HepG2 (cell line): ENCODE measurements around the gene UBE2O. TPM values are rescaled to one million over a fixed set of nuclear protein-coding genes. Genes with fewer than 3 reads are reported as not detected.

ENCODE experiments used
- AHDC1 ChIP-seq: sonication (generic); formaldehyde crosslinking; IDR thresholded peaks from 2 replicates; pipeline ENCODE4 v1.5.1; 2020; ENCODE audit warnings: mild to moderate bottlenecking, missing genetic modification reagents, borderline replicate concordance
- ARHGAP35 ChIP-seq: sonication (generic); formaldehyde crosslinking; IDR thresholded peaks from 2 replicates; pipeline ENCODE4 v1.9.0; 2022; ENCODE audit warnings: mild to moderate bottlenecking, inconsistent platforms, moderate library complexity, missing genetic modification reagents, borderline replicate concordance
- CHD2 ChIP-seq: IDR thresholded peaks from 2 replicates; pipeline ENCODE4 v1.6.1; 2011; ENCODE audit warnings: low read depth, low read length, improper control_type of control experiment
- FOXM1 ChIP-seq: sonication (generic); formaldehyde crosslinking; IDR thresholded peaks from 2 replicates; pipeline ENCODE4 v1.5.0; 2020; ENCODE audit warnings: missing genetic modification reagents
- FOXO4 ChIP-seq: sonication (generic); formaldehyde crosslinking; conservative IDR thresholded peaks from 2 replicates; pipeline ENCODE4 v1.8.1; 2023; ENCODE audit warnings: missing genetic modification reagents
- IRF2 ChIP-seq: IDR thresholded peaks from 2 replicates; pipeline ENCODE4 v1.6.1; 2018; ENCODE audit warnings: missing genetic modification reagents, missing compliant biosample characterization
- ISX ChIP-seq: sonication (generic); formaldehyde crosslinking; conservative IDR thresholded peaks from 2 replicates; pipeline ENCODE4 v1.5.0; 2020; ENCODE audit warnings: missing genetic modification reagents
- JUND ChIP-seq: sonication (generic); formaldehyde crosslinking; IDR thresholded peaks from 2 replicates; pipeline ENCODE4 v1.8.0; 2022; ENCODE audit warnings: mild to moderate bottlenecking, missing genetic modification reagents
- MATR3 ChIP-seq: sonication (generic); formaldehyde crosslinking; IDR thresholded peaks from 2 replicates; pipeline ENCODE4 v1.4.0; 2020; ENCODE audit warnings: missing genetic modification reagents
- MIER2 ChIP-seq: IDR thresholded peaks from 2 replicates; pipeline ENCODE4 v1.6.1; 2016; ENCODE audit warnings: missing biosample characterization, missing genetic modification reagents
- MTF2 ChIP-seq: sonication (generic); formaldehyde crosslinking; IDR thresholded peaks from 2 replicates; pipeline ENCODE4 v1.5.0; 2020; ENCODE audit warnings: missing genetic modification reagents, borderline replicate concordance
- NFYC ChIP-seq: IDR thresholded peaks from 2 replicates; pipeline ENCODE4 v1.6.1; 2016; ENCODE audit warnings: missing genetic modification reagents, missing compliant biosample characterization
- PITX1 ChIP-seq: sonication (generic); formaldehyde crosslinking; IDR thresholded peaks from 2 replicates; pipeline ENCODE4 v1.5.1; 2020; ENCODE audit warnings: mild to moderate bottlenecking, missing genetic modification reagents
- PRDM15 ChIP-seq: sonication (generic); formaldehyde crosslinking; IDR thresholded peaks from 2 replicates; pipeline ENCODE4 v1.4.0; 2020; ENCODE audit warnings: missing genetic modification reagents
- TAF1 ChIP-seq: sonication (generic); formaldehyde crosslinking; IDR thresholded peaks from 2 replicates; pipeline ENCODE4 v1.4.0; 2020; ENCODE audit warnings: missing genetic modification reagents
- TBP ChIP-seq: sonication (generic); formaldehyde crosslinking; IDR thresholded peaks from 2 replicates; pipeline ENCODE4 v1.5.0; 2020; ENCODE audit warnings: missing genetic modification reagents
- YEATS4 ChIP-seq: sonication (generic); formaldehyde crosslinking; IDR thresholded peaks from 2 replicates; pipeline ENCODE4 v1.4.0; 2020; ENCODE audit warnings: missing genetic modification reagents, borderline replicate concordance
- ZNF136 ChIP-seq: sonication (generic); formaldehyde crosslinking; IDR thresholded peaks from 2 replicates; pipeline ENCODE4 v1.8.1; 2022; ENCODE audit warnings: low read depth, mild to moderate bottlenecking, moderate library complexity, missing genetic modification reagents
- ZNF564 ChIP-seq: sonication (generic); formaldehyde crosslinking; IDR thresholded peaks from 2 replicates; pipeline ENCODE4 v1.8.1; 2023; ENCODE audit warnings: mild to moderate bottlenecking, missing genetic modification reagents
- ZNF616 ChIP-seq: sonication (generic); formaldehyde crosslinking; IDR thresholded peaks from 2 replicates; pipeline ENCODE4 v1.5.0; 2020; ENCODE audit warnings: low read depth, mild to moderate bottlenecking, missing genetic modification reagents
- polyA plus RNA-seq, 8 experiments: library from polyadenylated mRNA; depleted of rRNA in 3 of 8; stranded (reverse) in 7 of 8; unstranded in 1 of 8; fragments of >200 nt; fragmentation: Illumina TruSeq in 4 of 8; extraction: Trizol in 4 of 8; gene quantifications; 2 replicates each; pipeline versions ENCODE4 v1.2.1 to v1.2.3, GENCODE V29; 2011 to 2016; ENCODE audit warnings: low read depth in 4 of 8, missing spikeins in 1 of 8, mixed read lengths in 1 of 8; ENCODE audit not compliant: insufficient read depth in 1 of 8
- total RNA-seq, 5 experiments: library from RNA; depleted of rRNA; stranded (reverse); fragments of >200 nt; fragmentation: Illumina TruSeq; extraction: Trizol; gene quantifications; 2 replicates each; pipeline ENCODE4 v1.2.3, GENCODE V29; 2016; ENCODE audit warnings: low read depth in 1 of 5

The UBE2O gene
- total and polyA plus RNA-seq, 2 of the 13 experiments (the other 11 are each of a cell fraction or from before 2014, with no cell fraction given): 21.5 to 23.5 TPM

- TF ChIP-seq ZNF564 (CRISPR knock-in tag) (no peak; the same call in 1 of the 2 replicates), ARHGAP35 (0 out of 2 replicates have a peak, but pooled peaks have one; percentile 35), MIER2 (CRISPR knock-in tag) (no peak), CHD2 (no peak), YEATS4 (CRISPR knock-in tag) (no peak), IRF2 (0 out of 2 replicates have a peak, but pooled peaks have one; percentile 10), PRDM15 (CRISPR knock-in tag) (no peak), JUND (CRISPR knock-in tag) (peak; percentile 16; the same call in 1 of the 2 replicates), TBP (no peak), ZNF136 (no peak; the same call in 1 of the 2 replicates), NFYC (CRISPR knock-in tag) (no peak), MTF2 (CRISPR knock-in tag) (no peak; the same call in 1 of the 2 replicates), AHDC1 (peak; percentile 60; the same call in 1 of the 2 replicates), PITX1 (no peak; the same call in 1 of the 2 replicates), ISX (CRISPR knock-in tag) (no peak), MATR3 (CRISPR knock-in tag) (no peak), FOXO4 (CRISPR knock-in tag) (0 out of 2 replicates have a peak, but pooled peaks have one; percentile 23), TAF1 (CRISPR knock-in tag) (peak; percentile 54; the same call in 1 of the 2 replicates), ZNF616 (CRISPR knock-in tag) (no peak), FOXM1 (CRISPR knock-in tag) (no peak)
Measured at GRCh38 chr17:76383546-76384221, 69.3 kb downstream of the UBE2O start (continued).
